Upper lobe of left lung (tissue), 4 donors: ENCODE results near the gene LCMT1.

Source experiments
- EP300 ChIP-seq, 4 donors: sonication (generic); formaldehyde crosslinking; IDR thresholded peaks; one replicate each; pipeline ENCODE4 v1.5.1; 2017; ENCODE audit warnings: antibody characterized with exemption in 4 of 4, control low read depth in 2 of 4
- TF ChIP-seq, protein P1 (sequence below), 6 experiments: fragments of 450-650 bp in 4 of 6; fragments of 200-600 bp in 2 of 6; sonication (generic) in 2 of 6; IDR thresholded peaks; one replicate each; pipeline ENCODE4 v1.5.1; 2016 to 2019; ENCODE audit warnings: antibody characterized with exemption in 6 of 6

DNA sequence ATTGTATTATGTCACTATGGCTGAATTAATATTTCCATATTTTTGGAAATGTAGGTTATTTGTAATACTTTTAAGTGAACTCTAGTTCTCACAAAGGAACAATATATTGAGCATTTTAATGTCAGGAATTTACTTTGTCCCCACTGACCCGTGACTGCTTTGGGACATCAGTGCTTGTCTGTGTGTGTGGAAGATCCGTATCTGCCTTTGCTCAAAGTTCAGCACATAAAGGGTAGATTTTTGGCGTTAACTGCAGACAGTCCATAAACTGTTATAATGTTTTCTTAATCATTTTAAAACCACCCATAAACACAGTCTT, 65.9 kb downstream of the LCMT1 start:
- TF ChIP-seq, protein P1, sequence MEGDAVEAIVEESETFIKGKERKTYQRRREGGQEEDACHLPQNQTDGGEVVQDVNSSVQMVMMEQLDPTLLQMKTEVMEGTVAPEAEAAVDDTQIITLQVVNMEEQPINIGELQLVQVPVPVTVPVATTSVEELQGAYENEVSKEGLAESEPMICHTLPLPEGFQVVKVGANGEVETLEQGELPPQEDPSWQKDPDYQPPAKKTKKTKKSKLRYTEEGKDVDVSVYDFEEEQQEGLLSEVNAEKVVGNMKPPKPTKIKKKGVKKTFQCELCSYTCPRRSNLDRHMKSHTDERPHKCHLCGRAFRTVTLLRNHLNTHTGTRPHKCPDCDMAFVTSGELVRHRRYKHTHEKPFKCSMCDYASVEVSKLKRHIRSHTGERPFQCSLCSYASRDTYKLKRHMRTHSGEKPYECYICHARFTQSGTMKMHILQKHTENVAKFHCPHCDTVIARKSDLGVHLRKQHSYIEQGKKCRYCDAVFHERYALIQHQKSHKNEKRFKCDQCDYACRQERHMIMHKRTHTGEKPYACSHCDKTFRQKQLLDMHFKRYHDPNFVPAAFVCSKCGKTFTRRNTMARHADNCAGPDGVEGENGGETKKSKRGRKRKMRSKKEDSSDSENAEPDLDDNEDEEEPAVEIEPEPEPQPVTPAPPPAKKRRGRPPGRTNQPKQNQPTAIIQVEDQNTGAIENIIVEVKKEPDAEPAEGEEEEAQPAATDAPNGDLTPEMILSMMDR (IDR thresholded peaks at IDR 0.05): no peak
- no peak for TF ChIP-seq EP300 (IDR thresholded peaks at IDR 0.05)
